ENCODE results near the gene FARP2. TPM values are rescaled to one million over a fixed set of nuclear protein-coding genes. Genes with fewer than 3 reads are reported as not detected.

FARP2 gene
- total and polyA plus RNA-seq, 2 of the 13 experiments (the other 11 are each of a cell fraction or from before 2014, with no cell fraction given): 28.0 to 45.4 TPM

GRCh38 chr2:241329669-241330615 lies 26.1 kb upstream of the FARP2 start (continued):
- TF ChIP-seq, protein P1, sequence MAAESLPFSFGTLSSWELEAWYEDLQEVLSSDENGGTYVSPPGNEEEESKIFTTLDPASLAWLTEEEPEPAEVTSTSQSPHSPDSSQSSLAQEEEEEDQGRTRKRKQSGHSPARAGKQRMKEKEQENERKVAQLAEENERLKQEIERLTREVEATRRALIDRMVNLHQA (CRISPR knock-in tag; IDR thresholded peaks at IDR 0.05): no peak
- TF ChIP-seq IRF2 (CRISPR knock-in tag; IDR thresholded peaks at IDR 0.05) (no peak), ZNF598 (CRISPR knock-in tag; IDR thresholded peaks at IDR 0.05; ENCODE audit: borderline replicate concordance) (no peak), CHCHD3 (CRISPR knock-in tag; IDR thresholded peaks at IDR 0.05) (no peak), HMGXB4 (CRISPR knock-in tag; IDR thresholded peaks at IDR 0.05; ENCODE audit: borderline replicate concordance in 1 of 2, low read depth in 1 of 2) (no peak), ZFP90 (CRISPR knock-in tag; IDR thresholded peaks at IDR 0.05; ENCODE audit: borderline replicate concordance) (no peak), ZNF629 (CRISPR knock-in tag; conservative IDR thresholded peaks at IDR 0.05) (no peak), THRA (CRISPR knock-in tag; IDR thresholded peaks at IDR 0.05; ENCODE audit: borderline replicate concordance) (no peak), FOXA3 (CRISPR knock-in tag; IDR thresholded peaks at IDR 0.05) (no peak), ZBTB25 (CRISPR knock-in tag; IDR thresholded peaks at IDR 0.05) (no peak), RBM22 (optimal IDR thresholded peaks at IDR 0.05; ENCODE audit: low read length) (peak; percentile 88), BATF2 (CRISPR knock-in tag; IDR thresholded peaks at IDR 0.05) (no peak), ZNF253 (CRISPR knock-in tag; IDR thresholded peaks at IDR 0.05; ENCODE audit: borderline replicate concordance) (no peak), FOSL1 (CRISPR knock-in tag; IDR thresholded peaks at IDR 0.05; ENCODE audit: borderline replicate concordance) (no peak)

Measured in HepG2 (cell line).